Measurements from ENCODE around the gene DNAJA4.

DNA sequence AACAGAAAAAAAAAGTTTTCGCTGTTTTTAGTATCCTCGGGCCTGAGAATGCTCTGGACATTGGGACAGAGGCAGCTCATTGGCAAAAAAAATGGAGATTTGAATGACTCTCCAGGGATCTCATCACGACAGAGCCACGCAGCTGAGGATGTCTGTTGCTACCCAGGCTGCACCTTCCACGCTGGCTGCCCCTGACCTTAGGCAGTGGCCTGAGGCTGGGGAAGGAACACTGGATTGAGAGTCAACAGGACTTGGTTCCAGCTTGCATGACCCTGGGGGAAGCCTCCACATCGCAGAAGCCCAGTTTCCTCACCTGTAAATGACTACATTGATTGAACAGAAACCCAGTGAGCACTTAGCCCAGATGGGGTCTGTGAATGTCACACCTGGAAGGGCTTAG is 21.3 kb upstream of the DNAJA4 start:
- TF ChIP-seq, protein P1, sequence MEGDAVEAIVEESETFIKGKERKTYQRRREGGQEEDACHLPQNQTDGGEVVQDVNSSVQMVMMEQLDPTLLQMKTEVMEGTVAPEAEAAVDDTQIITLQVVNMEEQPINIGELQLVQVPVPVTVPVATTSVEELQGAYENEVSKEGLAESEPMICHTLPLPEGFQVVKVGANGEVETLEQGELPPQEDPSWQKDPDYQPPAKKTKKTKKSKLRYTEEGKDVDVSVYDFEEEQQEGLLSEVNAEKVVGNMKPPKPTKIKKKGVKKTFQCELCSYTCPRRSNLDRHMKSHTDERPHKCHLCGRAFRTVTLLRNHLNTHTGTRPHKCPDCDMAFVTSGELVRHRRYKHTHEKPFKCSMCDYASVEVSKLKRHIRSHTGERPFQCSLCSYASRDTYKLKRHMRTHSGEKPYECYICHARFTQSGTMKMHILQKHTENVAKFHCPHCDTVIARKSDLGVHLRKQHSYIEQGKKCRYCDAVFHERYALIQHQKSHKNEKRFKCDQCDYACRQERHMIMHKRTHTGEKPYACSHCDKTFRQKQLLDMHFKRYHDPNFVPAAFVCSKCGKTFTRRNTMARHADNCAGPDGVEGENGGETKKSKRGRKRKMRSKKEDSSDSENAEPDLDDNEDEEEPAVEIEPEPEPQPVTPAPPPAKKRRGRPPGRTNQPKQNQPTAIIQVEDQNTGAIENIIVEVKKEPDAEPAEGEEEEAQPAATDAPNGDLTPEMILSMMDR (conservative IDR thresholded peaks at IDR 0.05; ENCODE audit: low read depth, low read length) = no peak
- no peak for TF ChIP-seq EZH2 (IDR thresholded peaks at IDR 0.05; ENCODE audit: low read length, unreplicated experiment)
